ENCODE measurements around the gene RPS21. TPM values are rescaled to one million over a fixed set of nuclear protein-coding genes. Genes with fewer than 3 reads are reported as not detected.

The RPS21 gene
- total and polyA plus RNA-seq, 2 of the 13 experiments (the other 11 are each of a cell fraction or from before 2014, with no cell fraction given) = 2,647 to 11,063 TPM

- TF ChIP-seq ELF1 (CRISPR knock-in tag; IDR thresholded peaks at IDR 0.05) (peak; percentile 21; the same call in 1 of the 2 replicates), TAF1 (CRISPR knock-in tag; IDR thresholded peaks at IDR 0.05) (no peak), DZIP1 (CRISPR knock-in tag; IDR thresholded peaks at IDR 0.05) (peak; percentile 63; the same call in 1 of the 2 replicates), RFX3 (CRISPR knock-in tag; IDR thresholded peaks at IDR 0.05) (no peak), SRY (CRISPR knock-in tag; IDR thresholded peaks at IDR 0.05) (0 out of 2 replicates have a peak, but pooled peaks have one; percentile 29), GTF3A (CRISPR knock-in tag; conservative IDR thresholded peaks at IDR 0.05) (0 out of 2 replicates have a peak, but pooled peaks have one; percentile 83), SETDB1 (CRISPR knock-in tag; IDR thresholded peaks at IDR 0.05; ENCODE audit: borderline replicate concordance) (no peak), FOSL2 (CRISPR knock-in tag; IDR thresholded peaks at IDR 0.05) (no peak), HOXA5 (CRISPR knock-in tag; IDR thresholded peaks at IDR 0.05) (no peak), YY1 (IDR thresholded peaks at IDR 0.05; ENCODE audit: insufficient read depth, insufficient replicate concordance, low read depth, low read length) (peak; percentile 6), ZNF18 (CRISPR knock-in tag; IDR thresholded peaks at IDR 0.05; ENCODE audit: insufficient replicate concordance) (no peak), ZNF788 (CRISPR knock-in tag; IDR thresholded peaks at IDR 0.05; ENCODE audit: borderline replicate concordance) (peak; percentile 72; the same call in 1 of the 2 replicates), ZNF136 (CRISPR knock-in tag; IDR thresholded peaks at IDR 0.05; ENCODE audit: low read depth) (no peak), ZBED4 (CRISPR knock-in tag; IDR thresholded peaks at IDR 0.05; ENCODE audit: borderline replicate concordance) (no peak), TERF1 (CRISPR knock-in tag; IDR thresholded peaks at IDR 0.05) (no peak; the same call in 1 of the 2 replicates), SMARCE1 (IDR thresholded peaks at IDR 0.05; ENCODE audit: borderline replicate concordance) (no peak), ZNF770 (CRISPR knock-in tag; IDR thresholded peaks at IDR 0.05) (no peak)
Observed at GRCh38 chr20:62409931-62410745, 23.2 kb downstream of the RPS21 start (continued).

Measured in HepG2 (cell line).